Measurements from ENCODE around the gene FOSL2.
A peak's percentile ranks its signal among the peaks of the same experiment; 100 is the strongest.

The FOSL2 gene

DNA sequence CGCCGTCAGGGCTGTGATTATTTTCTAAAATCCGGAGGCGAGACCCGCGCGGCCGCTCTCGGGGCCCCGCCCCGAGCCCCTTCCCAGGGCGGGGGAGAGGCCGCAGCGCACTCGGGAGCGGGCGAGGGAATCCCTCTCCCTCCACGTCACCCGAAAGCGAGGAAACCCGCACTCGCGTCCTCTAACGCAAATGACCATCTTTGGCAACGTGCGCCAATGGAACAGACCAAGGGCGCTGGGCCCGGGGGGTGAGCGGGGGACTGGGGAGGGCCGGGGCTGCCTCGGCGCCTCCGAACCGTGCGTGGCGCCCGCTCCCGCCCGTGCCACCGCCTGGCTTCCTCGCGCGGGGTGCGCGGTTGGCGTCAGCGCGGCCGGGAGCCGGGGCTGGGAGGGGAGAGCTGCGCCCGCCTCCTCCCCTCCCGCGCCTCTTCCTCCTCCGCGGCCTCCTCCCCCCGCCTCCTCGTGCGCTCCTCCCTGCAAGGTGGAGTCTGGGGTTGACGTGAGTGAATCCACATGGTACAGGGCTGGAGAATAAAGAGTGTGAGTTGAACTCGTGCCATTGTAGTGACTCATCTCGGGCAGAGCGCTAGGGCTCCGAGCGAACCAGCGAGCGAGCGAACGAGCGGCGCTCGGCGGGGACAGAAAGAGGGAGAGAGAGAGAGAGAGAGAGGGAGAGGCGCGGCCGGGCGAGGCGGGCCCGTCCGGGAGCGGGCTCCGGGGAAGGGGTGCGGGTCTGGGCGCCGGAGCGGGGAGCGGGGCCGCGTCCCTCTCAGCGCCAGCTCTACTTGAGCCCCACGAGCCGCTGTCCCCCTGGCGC, at the start of gene FOSL2:
FOSL2 (plus strand) TSS at position 562 of the 817 bp plus-strand sequence. CDS start 863 bp downstream, outside the sequence.
- peak; percentile 88 for DNase-seq (ENCODE audit: low read depth)

DNA sequence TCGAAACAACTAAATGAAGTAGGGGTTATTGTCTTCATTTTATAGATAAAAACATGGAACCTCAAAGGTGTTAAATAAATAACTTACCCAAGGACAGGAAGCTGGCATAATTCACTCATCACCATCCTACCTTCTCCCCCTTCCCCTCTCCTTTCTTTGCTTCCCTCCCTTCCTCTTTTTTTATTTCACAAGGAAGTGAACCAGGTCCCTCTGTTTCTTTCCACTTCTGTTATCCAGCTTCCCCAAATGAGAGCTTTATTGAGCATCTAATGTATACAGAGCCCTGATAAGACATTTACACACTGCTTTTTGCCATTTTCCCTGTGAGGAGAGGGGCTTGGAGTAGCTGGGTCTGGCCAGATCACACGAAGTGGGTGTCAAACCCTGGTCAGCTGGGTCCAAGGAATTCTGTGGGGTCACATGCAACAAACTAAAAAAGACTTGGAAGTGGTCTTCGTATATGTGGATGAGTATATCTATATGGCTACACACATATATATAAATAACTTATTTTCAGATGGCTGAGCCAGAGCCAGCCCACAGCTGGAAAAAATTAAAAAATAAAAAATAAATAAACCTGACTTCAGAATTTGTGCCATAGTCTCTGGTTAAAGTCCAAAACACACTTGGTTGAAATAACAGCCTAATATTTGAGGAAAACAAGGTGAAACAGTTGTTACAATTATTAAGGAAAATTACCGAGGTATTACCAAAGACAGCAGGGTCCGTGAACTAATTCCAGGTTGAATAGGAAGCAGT, 49.3 kb upstream of the FOSL2 start:
- DNase-seq (ENCODE audit: low read depth), result no peak

- no peak for DNase-seq (ENCODE audit: low read depth)
Measured at GRCh38 chr2:28343971-28344715, 48.5 kb upstream of the FOSL2 start.

DNA sequence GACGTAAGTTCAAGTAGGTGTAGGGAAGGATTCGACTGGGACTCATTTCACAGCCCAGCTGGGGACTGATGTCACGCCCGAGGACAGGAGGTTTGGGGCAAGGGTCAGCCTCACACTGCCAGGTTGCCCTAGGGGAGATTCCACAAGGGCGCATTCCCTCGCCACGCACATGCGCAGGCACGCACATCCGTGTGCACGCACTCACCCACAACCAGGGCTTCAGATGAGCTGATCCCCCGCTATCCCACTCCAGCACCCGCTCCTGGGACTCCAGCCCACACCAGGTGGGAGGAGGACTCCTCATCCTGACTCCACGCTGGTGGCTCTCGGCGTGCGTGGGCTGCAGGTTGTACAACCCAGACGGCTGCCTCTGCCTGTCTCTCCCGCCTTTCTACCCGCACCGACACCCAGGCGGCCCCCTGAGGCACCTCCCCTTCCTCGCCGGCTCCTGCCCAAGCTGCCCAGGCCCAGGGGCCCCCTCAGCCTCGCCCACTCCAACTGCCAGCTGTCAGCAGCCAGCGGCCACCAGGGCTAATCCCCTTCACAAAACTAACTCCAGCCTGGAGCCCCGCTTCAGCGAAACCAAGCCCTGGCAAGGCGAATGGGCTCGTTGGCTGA, 47.8 kb upstream of the FOSL2 start:
- no peak for DNase-seq (ENCODE audit: low read depth)

DNA sequence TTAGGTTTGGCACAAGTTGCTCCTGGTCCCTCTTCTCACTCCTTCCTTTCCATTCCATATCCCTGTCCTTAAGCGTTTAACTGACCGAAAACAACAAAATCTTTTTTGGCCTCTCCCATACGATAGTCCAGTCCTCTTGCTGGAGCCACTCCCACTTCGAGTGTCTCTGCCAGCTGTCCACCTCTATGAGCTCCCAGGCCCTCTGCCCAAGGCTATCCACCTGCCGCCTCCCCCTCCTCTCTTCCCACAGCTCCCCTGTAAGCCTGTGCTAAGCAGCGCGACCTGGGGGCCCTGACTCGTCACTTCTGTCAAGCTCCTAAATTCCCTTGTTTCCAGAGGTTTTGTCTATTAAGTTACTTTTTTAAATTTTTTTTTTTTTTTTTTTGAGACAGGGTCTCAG, 47.0 kb upstream of the FOSL2 start:
- no peak for DNase-seq (ENCODE audit: low read depth)

- no peak for DNase-seq (ENCODE audit: low read depth)
Measured at GRCh38 chr2:28346587-28346986, 46.1 kb upstream of the FOSL2 start.

DNA sequence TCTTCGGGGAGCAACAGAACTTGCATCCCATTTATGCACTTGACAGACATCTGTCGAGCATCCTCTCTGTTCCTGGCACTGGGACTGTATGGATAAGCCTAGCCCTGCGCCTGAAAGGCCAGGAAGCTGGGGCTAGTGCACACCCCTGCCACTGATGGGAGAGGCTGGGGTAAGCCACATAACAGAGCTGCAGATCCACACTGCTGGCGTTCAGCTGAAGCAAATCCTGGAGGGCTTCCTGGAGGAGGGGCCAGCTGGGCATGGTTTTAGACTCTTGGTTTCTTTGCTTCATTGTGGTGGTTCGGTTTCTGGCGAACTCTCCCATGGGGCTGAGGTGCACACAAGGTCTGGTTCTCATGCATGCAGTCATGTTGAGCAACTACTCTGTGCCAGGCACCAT, 45.5 kb upstream of the FOSL2 start:
- DNase-seq (ENCODE audit: low read depth), result no peak

DNA sequence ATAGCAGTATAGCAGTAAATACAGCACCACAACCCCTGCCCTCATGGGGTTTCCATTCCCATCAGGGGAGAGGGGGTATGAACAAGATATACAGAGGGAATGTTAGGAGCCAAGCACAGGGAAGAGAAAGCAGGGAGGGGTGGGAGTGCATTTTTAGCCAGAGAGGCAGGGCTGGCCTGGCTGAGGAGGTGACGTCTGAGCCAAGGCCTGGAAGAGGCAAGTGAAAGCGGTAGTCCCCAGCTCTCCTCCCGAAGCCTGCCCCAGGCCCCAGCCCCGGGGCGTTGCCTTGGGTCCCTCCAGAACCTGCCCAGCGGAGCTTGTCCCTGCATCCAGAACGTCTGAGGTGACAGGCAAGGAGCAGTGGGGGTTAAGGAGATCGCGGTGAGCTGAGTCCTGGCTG, 45.1 kb upstream of the FOSL2 start:
- no peak for DNase-seq (ENCODE audit: low read depth)

DNA sequence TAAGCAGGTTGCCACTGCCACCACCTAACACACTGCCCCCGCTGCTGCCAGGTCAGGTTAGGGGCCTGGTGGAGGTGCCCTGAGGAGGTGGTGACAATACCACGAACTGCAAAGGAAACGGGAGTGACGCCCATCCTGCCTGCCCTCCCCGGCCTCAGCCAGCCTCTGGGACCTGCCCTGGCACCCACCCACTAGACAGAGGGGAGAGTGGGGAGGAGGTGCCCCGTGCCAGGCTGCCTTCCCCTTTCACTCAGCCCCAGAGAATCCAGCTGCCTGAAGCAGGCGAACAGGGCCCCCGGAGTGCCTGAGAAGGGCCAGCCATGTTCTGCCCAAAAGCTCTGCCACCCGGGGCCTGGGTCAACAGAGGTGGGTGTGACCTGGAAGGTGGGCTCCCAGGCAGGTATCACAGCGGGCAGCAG, 44.5 kb upstream of the FOSL2 start:
- DNase-seq (ENCODE audit: low read depth), result peak; percentile 48

DNA sequence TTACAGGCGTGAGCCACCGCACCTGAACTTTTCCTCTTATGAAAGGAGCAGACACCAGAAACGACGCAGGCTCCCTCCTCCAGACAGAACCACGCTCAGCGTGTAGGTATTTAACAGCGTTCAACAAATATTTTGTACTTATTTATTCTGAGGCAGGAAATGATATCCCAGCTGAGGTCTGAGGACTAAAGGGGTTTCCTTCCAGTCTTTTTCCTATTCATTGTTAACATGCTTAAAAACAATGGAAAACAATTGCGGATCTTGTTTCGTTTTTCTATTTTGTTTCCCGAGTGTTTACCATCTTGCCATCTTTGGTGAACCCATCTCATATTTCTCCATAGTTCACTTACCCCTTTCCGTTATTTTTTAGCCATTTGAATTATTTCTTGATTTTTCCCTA, 43.7 kb upstream of the FOSL2 start:
- no peak for DNase-seq (ENCODE audit: low read depth)

DNA sequence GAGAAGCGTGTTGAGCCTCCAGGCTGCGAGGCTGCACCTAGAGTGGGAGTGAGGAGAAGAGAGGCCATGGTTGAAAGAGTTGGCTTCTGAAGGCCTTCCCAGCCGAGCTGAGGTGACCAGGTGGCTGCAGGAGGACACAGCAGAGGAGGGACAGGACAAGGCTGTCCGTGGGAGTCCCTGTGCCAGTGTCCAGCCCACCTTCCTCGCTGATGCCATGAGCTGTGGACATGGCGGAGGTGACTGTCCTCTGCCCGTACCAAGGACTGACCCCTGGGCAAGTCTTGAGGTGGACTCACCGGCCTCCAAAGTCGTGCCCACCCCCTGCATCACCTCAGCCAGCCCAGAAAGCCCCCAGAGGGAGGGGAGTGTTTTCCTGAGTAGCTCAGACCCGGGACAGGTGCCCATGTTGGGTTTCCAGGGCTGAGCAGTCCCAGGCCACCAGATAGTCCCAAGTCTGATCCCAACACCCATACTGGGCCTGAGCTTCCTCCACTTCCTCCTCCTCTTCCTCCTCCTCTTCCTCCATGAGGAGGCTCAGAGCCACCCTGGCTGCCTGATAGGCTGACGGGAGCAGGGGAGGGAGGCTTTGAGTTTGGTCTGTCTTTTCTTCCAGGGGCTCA, 43.0 kb upstream of the FOSL2 start:
- DNase-seq (ENCODE audit: low read depth), result no peak

- DNase-seq (ENCODE audit: low read depth), result no peak
Measured at GRCh38 chr2:28350196-28350595, 42.5 kb upstream of the FOSL2 start.

- DNase-seq (ENCODE audit: low read depth), result no peak
Measured at GRCh38 chr2:28350791-28351285, 41.8 kb upstream of the FOSL2 start.

DNA sequence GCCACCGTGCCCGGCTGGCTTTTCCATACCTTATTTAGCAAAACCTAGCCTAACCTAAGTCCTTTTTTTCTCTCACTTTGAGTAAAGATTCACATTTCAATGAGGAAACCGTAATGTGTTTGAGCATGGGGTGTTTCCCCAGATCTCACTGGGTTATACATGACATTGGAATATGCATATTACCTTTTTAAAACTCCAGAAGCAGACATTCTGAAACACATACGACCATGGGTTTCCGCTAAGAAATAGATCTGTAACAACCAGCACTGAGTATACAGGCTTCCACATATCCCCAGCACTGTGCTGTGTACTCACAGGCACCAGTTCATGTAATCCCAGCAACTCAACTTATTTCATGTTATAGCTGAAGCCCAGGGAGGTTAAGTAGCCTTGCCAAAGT, 41.0 kb upstream of the FOSL2 start:
- no peak for DNase-seq (ENCODE audit: low read depth)

DNA sequence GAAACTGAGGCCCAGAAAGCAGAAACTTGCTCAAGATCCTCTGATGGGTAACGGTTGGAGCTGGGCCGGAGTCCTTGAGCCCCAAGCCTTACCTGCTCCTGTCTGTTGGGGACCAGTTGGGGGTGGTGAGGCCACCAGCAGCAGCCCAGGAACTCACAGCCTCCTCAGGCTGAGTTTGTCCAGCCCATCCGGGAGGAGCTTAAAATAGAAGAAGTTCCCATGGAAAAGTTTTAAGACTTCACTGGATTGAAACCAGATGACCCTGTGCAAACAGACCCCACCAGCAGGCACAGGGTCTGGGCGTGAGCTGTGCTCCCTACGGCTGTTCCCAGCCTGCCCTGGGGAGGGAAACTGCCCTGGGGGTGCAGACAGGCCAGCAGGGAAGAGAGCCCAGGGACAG, 40.6 kb upstream of the FOSL2 start:
- DNase-seq (ENCODE audit: low read depth), result no peak

- DNase-seq (ENCODE audit: low read depth), result no peak
Measured at GRCh38 chr2:28352610-28353195, 40.0 kb upstream of the FOSL2 start.

DNA sequence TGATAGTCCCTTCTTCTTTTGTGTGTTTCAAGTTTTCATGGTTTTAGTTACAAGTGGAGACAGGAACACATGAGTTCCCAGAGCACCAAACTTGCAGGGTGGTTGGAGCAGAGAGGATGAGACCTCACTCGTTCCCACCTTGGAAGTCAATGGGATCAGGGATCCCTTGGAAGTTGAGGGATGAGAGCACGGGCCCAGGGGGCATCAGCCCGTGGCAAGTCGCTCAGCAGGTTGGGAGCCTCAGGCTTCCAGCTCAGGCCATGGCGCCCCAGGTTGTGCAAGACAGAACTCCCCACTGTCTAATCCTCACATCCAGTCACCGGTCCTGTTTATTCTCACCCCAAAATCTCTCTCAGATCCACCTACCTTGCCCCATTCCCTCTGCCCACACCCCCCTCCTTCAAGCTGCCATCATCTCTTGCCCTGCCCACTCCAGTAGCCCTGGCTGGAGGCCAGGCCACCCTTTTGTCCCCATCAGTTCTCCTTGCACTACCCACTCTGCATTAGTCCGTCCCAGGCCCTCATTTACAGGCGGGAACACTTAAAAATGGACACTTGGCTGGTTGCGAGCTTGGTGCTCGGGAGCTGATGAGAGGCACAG, 37.6 kb upstream of the FOSL2 start:
- no peak for DNase-seq (ENCODE audit: low read depth)

GRCh38 chr2:28355521-28356094, 37.0 kb upstream of the FOSL2 start:
- no peak for DNase-seq (ENCODE audit: low read depth)

DNA sequence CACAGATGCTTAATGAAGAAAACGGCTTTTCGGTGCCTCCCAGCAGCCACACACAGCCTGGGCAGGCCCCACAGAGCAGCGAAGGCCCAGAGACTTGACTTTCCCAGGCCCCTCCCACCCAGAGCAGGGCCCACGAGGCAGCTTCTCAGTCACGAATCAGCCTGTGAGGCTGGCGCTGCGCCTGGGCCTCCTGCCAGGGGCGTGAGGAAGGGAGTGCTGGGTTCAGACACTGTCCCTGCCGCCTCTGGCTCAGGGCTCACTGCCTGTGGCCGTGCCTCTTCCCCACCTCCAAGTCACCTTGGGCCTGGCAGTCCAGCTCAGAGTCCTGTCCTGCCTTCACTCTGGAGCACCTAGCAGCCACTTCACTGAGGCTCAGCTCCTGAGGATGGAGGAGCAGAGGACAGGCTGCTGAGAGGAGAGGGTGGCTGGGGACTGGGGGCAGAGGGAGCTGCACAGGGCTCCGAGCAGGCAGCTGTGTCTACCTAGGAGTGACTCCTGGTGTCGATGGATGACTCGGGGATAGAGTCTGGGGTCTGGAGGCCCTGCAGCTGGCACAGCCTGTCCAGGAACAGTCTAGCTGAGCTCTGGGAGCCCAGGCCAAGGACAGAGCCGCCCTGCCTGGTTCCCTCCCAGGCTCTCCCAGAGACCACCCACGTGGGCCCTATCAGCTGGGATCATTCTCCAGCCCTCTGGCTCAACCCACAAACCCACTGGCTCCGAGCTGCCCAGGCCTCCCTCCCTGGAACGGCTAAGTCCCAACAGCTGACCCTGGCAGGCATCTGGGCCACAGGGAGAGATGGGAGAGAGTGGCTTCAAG, 36.4 kb upstream of the FOSL2 start:
- no peak for DNase-seq (ENCODE audit: low read depth)

DNA sequence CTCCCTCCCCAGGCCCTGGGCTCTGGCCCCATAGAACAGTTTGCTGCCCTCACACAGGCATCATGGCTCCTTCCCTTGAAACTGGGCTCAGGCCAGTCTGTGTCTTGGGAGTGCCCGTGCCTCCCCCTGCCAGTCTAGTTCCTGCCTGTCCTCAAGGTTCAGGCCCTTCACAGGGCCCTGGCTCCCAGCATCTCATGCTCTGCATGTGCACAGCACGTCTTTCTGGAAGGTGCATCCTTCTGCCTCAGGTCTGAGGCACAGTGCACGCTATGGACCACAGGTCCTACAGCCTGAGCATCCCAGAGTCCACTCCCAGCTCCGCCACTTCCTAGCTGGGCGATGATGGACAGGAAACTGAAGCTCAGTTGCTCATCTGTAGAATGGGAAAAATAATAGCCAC, 35.6 kb upstream of the FOSL2 start:
- DNase-seq (ENCODE audit: low read depth), result no peak

All from activated T-helper 1 cell treated with Interleukin-2 at 50 U/mL for 16 hours (primary cell).